ENCODE results near the gene USP47.
"Not testable (repeated sequence)": the region's sequence is repeated elsewhere in the genome, so short reads cannot be mapped to it uniquely, and the experiment has no call there.

DNA sequence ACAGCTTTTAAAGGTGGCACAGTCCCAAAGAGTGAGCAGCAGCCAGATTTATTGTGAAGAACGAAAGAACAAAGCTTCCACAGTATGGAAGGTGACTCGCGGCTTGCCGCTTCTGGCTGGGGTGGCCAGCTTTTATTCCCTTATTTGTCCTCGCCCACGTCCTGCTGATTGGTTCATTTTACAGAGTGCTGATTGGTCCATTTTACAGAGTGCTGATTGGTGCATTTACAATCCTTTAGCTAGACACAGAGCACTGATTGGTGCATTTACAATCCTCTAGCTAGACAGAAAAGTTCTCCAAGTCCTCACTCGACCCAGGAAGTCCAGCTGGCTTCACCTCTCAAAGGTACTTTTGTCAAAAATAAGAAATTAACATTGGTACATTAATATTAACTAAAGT lies 10.4 kb upstream of the USP47 start:
- TF ChIP-seq, protein P1, sequence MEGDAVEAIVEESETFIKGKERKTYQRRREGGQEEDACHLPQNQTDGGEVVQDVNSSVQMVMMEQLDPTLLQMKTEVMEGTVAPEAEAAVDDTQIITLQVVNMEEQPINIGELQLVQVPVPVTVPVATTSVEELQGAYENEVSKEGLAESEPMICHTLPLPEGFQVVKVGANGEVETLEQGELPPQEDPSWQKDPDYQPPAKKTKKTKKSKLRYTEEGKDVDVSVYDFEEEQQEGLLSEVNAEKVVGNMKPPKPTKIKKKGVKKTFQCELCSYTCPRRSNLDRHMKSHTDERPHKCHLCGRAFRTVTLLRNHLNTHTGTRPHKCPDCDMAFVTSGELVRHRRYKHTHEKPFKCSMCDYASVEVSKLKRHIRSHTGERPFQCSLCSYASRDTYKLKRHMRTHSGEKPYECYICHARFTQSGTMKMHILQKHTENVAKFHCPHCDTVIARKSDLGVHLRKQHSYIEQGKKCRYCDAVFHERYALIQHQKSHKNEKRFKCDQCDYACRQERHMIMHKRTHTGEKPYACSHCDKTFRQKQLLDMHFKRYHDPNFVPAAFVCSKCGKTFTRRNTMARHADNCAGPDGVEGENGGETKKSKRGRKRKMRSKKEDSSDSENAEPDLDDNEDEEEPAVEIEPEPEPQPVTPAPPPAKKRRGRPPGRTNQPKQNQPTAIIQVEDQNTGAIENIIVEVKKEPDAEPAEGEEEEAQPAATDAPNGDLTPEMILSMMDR (IDR thresholded peaks at IDR 0.05): not testable (repeated sequence)
- TF ChIP-seq EZH2 (IDR thresholded peaks at IDR 0.05; ENCODE audit: borderline replicate concordance, insufficient read depth, low read depth, low read length, poor library complexity, severe bottlenecking): not testable (repeated sequence)
